SU-DHL-6 (cell line): Measurements from ENCODE around the gene CDK5R1.

Source experiments
- H2AFZ ChIP-seq: fragments of 200-600 bp; sonication (generic); 2 replicates; pipeline ENCODE4 v1.6.1; 2014; ENCODE audit warnings: low read depth, mild to moderate bottlenecking, moderate library complexity, mixed read lengths, antibody characterized with exemption, low read length; ENCODE audit not compliant: severe bottlenecking
- H3F3A ChIP-seq: fragments of 200-600 bp; shearing (Covaris generic); 2 replicates; pipeline ENCODE4 v1.6.0; 2016; ENCODE audit warnings: antibody characterized with exemption, mild to moderate bottlenecking; ENCODE audit not compliant: insufficient read depth
- H3K27ac ChIP-seq: fragments of 200-600 bp; sonication (generic); 2 replicates; pipeline ENCODE4 v1.5.1; 2016; ENCODE audit warnings: low read depth, mild to moderate bottlenecking, low read length, moderate library complexity, mixed read lengths
- H3K27me3 ChIP-seq: fragments of 200-600 bp; sonication (generic), shearing (Covaris generic); 2 replicates; pipeline ENCODE4 v1.6.0; 2014; ENCODE audit warnings: mild to moderate bottlenecking, low read length
- H3K36me3 ChIP-seq: fragments of 200-600 bp; sonication (generic); 2 replicates; pipeline ENCODE4 v1.6.1; 2014; ENCODE audit warnings: mild to moderate bottlenecking, low read length, mixed read lengths
- H3K4me2 ChIP-seq: fragments of 300-600, 200-600 bp; shearing (Covaris generic), sonication (generic); 2 replicates; pipeline ENCODE4 v1.6.0; 2014; ENCODE audit warnings: low read length, low read depth, mild to moderate bottlenecking; ENCODE audit not compliant: poor library complexity, severe bottlenecking
- H3K4me3 ChIP-seq: fragments of 200-600 bp; sonication (generic); 2 replicates; pipeline ENCODE4 v1.5.1; 2014; ENCODE audit warnings: antibody characterized with exemption, low read length, mild to moderate bottlenecking, mixed read lengths; ENCODE audit not compliant: insufficient read depth, poor library complexity, severe bottlenecking
- H3K79me2 ChIP-seq: fragments of 200-600 bp; sonication (generic); 2 replicates; pipeline ENCODE4 v1.6.1; 2014; ENCODE audit warnings: mild to moderate bottlenecking, low read length, moderate library complexity; ENCODE audit not compliant: insufficient read depth
- H3K9ac ChIP-seq: fragments of 200-600 bp; sonication (generic); 2 replicates; pipeline ENCODE4 v1.7.0; 2014; ENCODE audit warnings: mild to moderate bottlenecking, low read length
- H3K9me2 ChIP-seq: fragments of 200-600 bp; sonication (generic); replicated peaks from 2 replicates; pipeline ENCODE4 v1.6.1; 2014; ENCODE audit warnings: low read length; ENCODE audit not compliant: insufficient read depth
- H3K9me3 ChIP-seq: fragments of 200-600 bp; sonication (generic); 2 replicates; pipeline ENCODE4 v1.6.1; 2014; ENCODE audit warnings: low read length, mixed read lengths; ENCODE audit not compliant: insufficient read depth
- H4K20me1 ChIP-seq: fragments of 200-600 bp; sonication (generic); 2 replicates; pipeline ENCODE4 v1.6.1; 2014; ENCODE audit warnings: low read depth, mild to moderate bottlenecking, antibody characterized with exemption, low read length, moderate library complexity, mixed read lengths
- CTCF ChIP-seq: fragments of 200-600 bp; sonication (generic); IDR thresholded peaks from one replicate; pipeline ENCODE4 v1.5.1; 2017; ENCODE audit warnings: antibody characterized with exemption, mild to moderate bottlenecking, low read length, moderate library complexity; ENCODE audit not compliant: insufficient read depth, poor library complexity, severe bottlenecking
- EZH2phosphoT487 ChIP-seq: fragments of 200-600 bp; sonication (generic), shearing (Covaris generic); conservative IDR thresholded peaks from 2 replicates; pipeline ENCODE4 v1.6.1; 2018; ENCODE audit warnings: mild to moderate bottlenecking, antibody characterized with exemption, low read length, moderate library complexity, mixed read lengths

Gene CDK5R1

GRCh38 chr17:32536736-32537643 lies 50.2 kb downstream of the CDK5R1 start:
- Histone ChIP-seq H3K4me2 (no peak overlapping the region), H3K79me2 (no peaks in the 10 kb centered on the region), H3F3A (no peaks in the 10 kb centered on the region), H3K27me3 (no peaks in the 10 kb centered on the region), H4K20me1 (no peaks in the 10 kb centered on the region), H3K9me2 (no peaks in the 10 kb centered on the region), H3K36me3 (no peaks in the 10 kb centered on the region), H3K9ac (no peak overlapping the region), H3K9me3 (no peaks in the 10 kb centered on the region), H3K27ac (no peak overlapping the region), H3K4me3 (no peak overlapping the region), H2AFZ (no peak overlapping the region)
- TF ChIP-seq EZH2phosphoT487 (no peak), CTCF (no peak)
